Trophoblast cell (in vitro differentiated cells and primary cell): ENCODE measurements around the gene DIAPH1.

Source experiments
- DNase-seq, 2 donors: peaks; one replicate each; pipeline ENCODE4 v3.0.0-alpha.2; 2016
- H2AFZ ChIP-seq: 2 replicates; pipeline ENCODE4 v1.6.1; 2013; ENCODE audit warnings: low read length, moderate library complexity, mild to moderate bottlenecking; ENCODE audit not compliant: insufficient read depth, poor library complexity
- H2AK5ac ChIP-seq: 2 replicates; pipeline ENCODE4 v1.6.1; 2013; ENCODE audit warnings: mild to moderate bottlenecking, low read length
- H2BK120ac ChIP-seq: 2 replicates; pipeline ENCODE4 v1.6.1; 2013; ENCODE audit warnings: low read length, mild to moderate bottlenecking, moderate library complexity; ENCODE audit not compliant: insufficient read depth, poor library complexity
- H2BK12ac ChIP-seq: 2 replicates; pipeline ENCODE4 v1.6.1; 2013; ENCODE audit warnings: mild to moderate bottlenecking, low read length, moderate library complexity
- H2BK5ac ChIP-seq: 2 replicates; pipeline ENCODE4 v1.6.1; 2013; ENCODE audit warnings: low read length, low read depth, moderate library complexity, mild to moderate bottlenecking; ENCODE audit not compliant: poor library complexity
- H3K14ac ChIP-seq: 2 replicates; pipeline ENCODE4 v1.6.1; 2013; ENCODE audit warnings: mild to moderate bottlenecking, low read length
- H3K18ac ChIP-seq: 2 replicates; pipeline ENCODE4 v1.6.1; 2013; ENCODE audit warnings: mild to moderate bottlenecking, low read length
- H3K23ac ChIP-seq: 2 replicates; pipeline ENCODE4 v1.6.1; 2013; ENCODE audit warnings: low read length
- H3K27ac ChIP-seq: 2 replicates; pipeline ENCODE4 v1.5.1; 2013; ENCODE audit warnings: low read depth, mild to moderate bottlenecking, inconsistent platforms, low read length, moderate library complexity
- H3K27me3 ChIP-seq: 2 replicates; pipeline ENCODE4 v1.6.1; 2013; ENCODE audit warnings: inconsistent platforms, mild to moderate bottlenecking, low read length, moderate library complexity; ENCODE audit not compliant: insufficient read depth
- H3K36me3 ChIP-seq, 2 experiments: 1 replicate in 1 of 2; 2 replicates in 1 of 2; pipeline ENCODE4 v1.6.1; 2013; ENCODE audit warnings: low read length in 2 of 2, mild to moderate bottlenecking in 2 of 2, moderate library complexity in 1 of 2; ENCODE audit not compliant: insufficient read depth in 2 of 2, control insufficient read depth in 1 of 2
- H3K4ac ChIP-seq: 2 replicates; pipeline ENCODE4 v1.6.1; 2013; ENCODE audit warnings: low read depth, mild to moderate bottlenecking, low read length, moderate library complexity
- H3K4me1 ChIP-seq, 2 experiments: 1 replicate in 1 of 2; 2 replicates in 1 of 2; pipeline ENCODE4 v1.6.1; 2013; ENCODE audit warnings: low read length in 2 of 2, mild to moderate bottlenecking in 2 of 2, moderate library complexity in 1 of 2; ENCODE audit not compliant: insufficient read depth in 2 of 2, control insufficient read depth in 1 of 2
- H3K4me2 ChIP-seq: 2 replicates; pipeline ENCODE4 v1.6.1; 2013; ENCODE audit warnings: inconsistent platforms, mild to moderate bottlenecking, low read length, moderate library complexity
- H3K4me3 ChIP-seq: 2 replicates; pipeline ENCODE4 v1.5.1; 2013; ENCODE audit warnings: mild to moderate bottlenecking, low read depth, low read length, inconsistent platforms
- H3K79me1 ChIP-seq: one replicate; pipeline ENCODE4 v1.6.1; 2013; ENCODE audit warnings: low read length
- H3K79me2 ChIP-seq: 2 replicates; pipeline ENCODE4 v1.6.1; 2013; ENCODE audit warnings: low read length, mild to moderate bottlenecking; ENCODE audit not compliant: control insufficient read depth, insufficient read depth, poor library complexity
- H3K9ac ChIP-seq: 2 replicates; pipeline ENCODE4 v1.6.1; 2013; ENCODE audit warnings: mild to moderate bottlenecking, low read length
- H3K9me3 ChIP-seq: 2 replicates; pipeline ENCODE4 v1.6.1; 2013; ENCODE audit warnings: low read depth, mild to moderate bottlenecking, control low read depth, inconsistent platforms, low read length; ENCODE audit not compliant: insufficient read depth
- H4K12ac ChIP-seq: 2 replicates; pipeline ENCODE4 v1.6.1; 2013; ENCODE audit warnings: low read depth, mild to moderate bottlenecking, low read length, moderate library complexity
- H4K8ac ChIP-seq: 2 replicates; pipeline ENCODE4 v1.6.1; 2013; ENCODE audit warnings: low read depth, mild to moderate bottlenecking, low read length, moderate library complexity
- H4K91ac ChIP-seq: one replicate; pipeline ENCODE4 v1.6.1; 2013; ENCODE audit warnings: low read depth, mild to moderate bottlenecking, low read length, moderate library complexity
- WGBS: extraction: QIAGEN DNeasy Blood & Tissue Kit; methylation state at CpG from one replicate; pipeline ENCODE4 v1.1.7; 2013; ENCODE audit warnings: missing lambda C conversion rate; ENCODE audit not compliant: insufficient read length, insufficient coverage; ENCODE audit errors: extremely low coverage; 5-methylcytosine and 5-hydroxymethylcytosine counted together

DIAPH1 gene

GRCh38 chr5:141655020-141655419 is 36.2 kb upstream of the DIAPH1 start:
- H4K8ac ChIP-seq: no peak overlapping the region
- no peak overlapping the region for H2AFZ ChIP-seq
- peaks cover 2% of the 10 kb centered on the region for H3K79me2 ChIP-seq
- no peak overlapping the region for H3K4me3 ChIP-seq
- H3K27me3 ChIP-seq: no peaks in the 10 kb centered on the region
- no CpG with 5 or more reads among the region's 7 CpGs for WGBS
- H3K18ac ChIP-seq: no peak overlapping the region
- H2AK5ac ChIP-seq: no peak overlapping the region
- H3K14ac ChIP-seq: no peak overlapping the region
- no peaks in the 10 kb centered on the region for H3K79me1 ChIP-seq
- no peak overlapping the region for H3K9ac ChIP-seq
- peaks cover 11 to 33% of the 10 kb centered on the region in 2 experiments for H3K36me3 ChIP-seq
- H3K9me3 ChIP-seq: peaks cover 9% of the 10 kb centered on the region
- DNase-seq: no peak
- H4K91ac ChIP-seq: no peak overlapping the region
- H3K4me1 ChIP-seq: peaks cover 10% of the 10 kb centered on the region in 2 experiments
- H3K27ac ChIP-seq: no peak overlapping the region
- H4K12ac ChIP-seq: no peak overlapping the region
- H2BK120ac ChIP-seq: no peak overlapping the region
- no peak overlapping the region for H2BK12ac ChIP-seq
- H3K4ac ChIP-seq: no peak overlapping the region
- no peak overlapping the region for H3K23ac ChIP-seq
- H3K4me2 ChIP-seq: no peak overlapping the region
- H2BK5ac ChIP-seq: no peak overlapping the region

DNA sequence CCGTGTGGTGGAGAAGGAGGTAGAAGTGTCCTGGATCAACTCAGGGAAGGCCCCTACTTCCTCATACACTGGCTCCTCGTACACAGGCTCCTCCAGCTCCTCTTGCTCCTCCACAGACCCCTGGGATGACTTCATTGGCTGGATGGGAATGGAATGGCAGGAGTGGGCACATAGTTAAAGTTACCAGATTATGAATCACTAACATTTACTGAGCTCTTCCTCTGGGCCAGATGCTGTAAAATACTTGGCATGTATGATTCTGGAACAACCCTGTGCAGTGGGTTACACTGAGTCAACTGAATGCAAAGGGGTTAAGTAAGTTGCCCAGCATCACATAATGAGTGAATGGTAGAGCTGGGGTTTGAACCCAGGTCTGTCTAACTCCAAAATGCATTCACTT is 35.5 kb upstream of the DIAPH1 start:
- Histone ChIP-seq H3K79me1 (no peaks in the 10 kb centered on the region), H2AK5ac (no peak overlapping the region), H3K4me2 (no peak overlapping the region), H2BK120ac (no peak overlapping the region), H3K14ac (no peak overlapping the region), H3K18ac (no peak overlapping the region), H3K9ac (no peak overlapping the region), H3K4me1 (peaks cover 10% of the 10 kb centered on the region in 2 experiments), H3K4me3 (no peak overlapping the region), H3K27me3 (no peaks in the 10 kb centered on the region), H3K27ac (no peak overlapping the region), H3K23ac (no peak overlapping the region), H4K91ac (no peak overlapping the region), H3K36me3 (peaks cover 11 to 31% of the 10 kb centered on the region in 2 experiments), H3K9me3 (peaks cover 9% of the 10 kb centered on the region), H3K79me2 (peaks cover 2% of the 10 kb centered on the region), H2AFZ (no peak overlapping the region), H4K12ac (no peak overlapping the region), H2BK5ac (no peak overlapping the region), H4K8ac (no peak overlapping the region), H2BK12ac (no peak overlapping the region), H3K4ac (no peak overlapping the region)
- WGBS: no CpG with 5 or more reads among the region's 2 CpGs
- DNase-seq: peak; percentile 13 to 47

GRCh38 chr5:141651728-141652105 is 32.9 kb upstream of the DIAPH1 start:
- Histone ChIP-seq H3K36me3 (peaks cover 13 to 24% of the 10 kb centered on the region in 2 experiments), H2AK5ac (no peak overlapping the region), H3K79me1 (no peaks in the 10 kb centered on the region), H3K4me3 (no peak overlapping the region), H3K4me1 (peaks cover 10% of the 10 kb centered on the region in 2 experiments), H3K4me2 (peak overlapping the region; percentile 86), H4K8ac (peak overlapping the region; percentile 21), H4K12ac (no peak overlapping the region), H2BK120ac (no peak overlapping the region), H2BK5ac (no peak overlapping the region), H3K23ac (no peak overlapping the region), H3K79me2 (peaks cover 2% of the 10 kb centered on the region), H3K9me3 (peaks cover 7% of the 10 kb centered on the region), H3K9ac (no peak overlapping the region), H3K27me3 (no peaks in the 10 kb centered on the region), H3K27ac (no peak overlapping the region), H2AFZ (no peak overlapping the region), H3K4ac (no peak overlapping the region), H4K91ac (no peak overlapping the region), H2BK12ac (no peak overlapping the region), H3K18ac (no peak overlapping the region), H3K14ac (no peak overlapping the region)
- peak in 1 of 2 donors; percentile 15 for DNase-seq
- no CpG with 5 or more reads among the region's 9 CpGs for WGBS

- Histone ChIP-seq H3K79me1 (no peaks in the 10 kb centered on the region), H3K9me3 (peaks cover 7% of the 10 kb centered on the region), H3K27ac (no peak within 1 kb of the TSS), H3K4me3 (peak within 1 kb of the TSS; percentile 82), H4K12ac (peak within 1 kb of the TSS; percentile 78), H4K91ac (peak within 1 kb of the TSS; percentile 55), H3K27me3 (no peaks in the 10 kb centered on the region), H2BK5ac (no peak within 1 kb of the TSS), H3K4me1 (peaks cover 10% of the 10 kb centered on the region in 2 experiments), H3K4ac (no peak within 1 kb of the TSS), H3K79me2 (peaks cover 2% of the 10 kb centered on the region), H3K23ac (no peak within 1 kb of the TSS), H3K4me2 (peak within 1 kb of the TSS; percentile 86), H2AK5ac (peak within 1 kb of the TSS; percentile 92), H3K9ac (peak within 1 kb of the TSS; percentile 59), H3K36me3 (peaks cover 8 to 25% of the 10 kb centered on the region in 2 experiments), H3K14ac (peak within 1 kb of the TSS; percentile 18), H2AFZ (peak within 1 kb of the TSS; percentile 88), H2BK120ac (peak within 1 kb of the TSS; percentile 12), H4K8ac (peak within 1 kb of the TSS; percentile 78), H2BK12ac (no peak within 1 kb of the TSS), H3K18ac (peak within 1 kb of the TSS; percentile 9)
- no CpG with 5 or more reads among the region's 50 CpGs for WGBS
- DNase-seq: peak; percentile 76 to 84
Observed at GRCh38 chr5:141650851-141651727, 32.3 kb upstream of the DIAPH1 start, which contains the start of gene FCHSD1. FCHSD1 (minus strand) TSS chr5:141651418; CDS start chr5:141651368, 50 bp downstream.
